ENCODE measurements around the gene PSMC3. TPM values are rescaled to one million over a fixed set of nuclear protein-coding genes. Genes with fewer than 3 reads are reported as not detected.

The PSMC3 gene
- total and polyA plus RNA-seq, 2 of the 13 experiments (the other 11 are each of a cell fraction or from before 2014, with no cell fraction given): 75.8 to 214 TPM

DNA sequence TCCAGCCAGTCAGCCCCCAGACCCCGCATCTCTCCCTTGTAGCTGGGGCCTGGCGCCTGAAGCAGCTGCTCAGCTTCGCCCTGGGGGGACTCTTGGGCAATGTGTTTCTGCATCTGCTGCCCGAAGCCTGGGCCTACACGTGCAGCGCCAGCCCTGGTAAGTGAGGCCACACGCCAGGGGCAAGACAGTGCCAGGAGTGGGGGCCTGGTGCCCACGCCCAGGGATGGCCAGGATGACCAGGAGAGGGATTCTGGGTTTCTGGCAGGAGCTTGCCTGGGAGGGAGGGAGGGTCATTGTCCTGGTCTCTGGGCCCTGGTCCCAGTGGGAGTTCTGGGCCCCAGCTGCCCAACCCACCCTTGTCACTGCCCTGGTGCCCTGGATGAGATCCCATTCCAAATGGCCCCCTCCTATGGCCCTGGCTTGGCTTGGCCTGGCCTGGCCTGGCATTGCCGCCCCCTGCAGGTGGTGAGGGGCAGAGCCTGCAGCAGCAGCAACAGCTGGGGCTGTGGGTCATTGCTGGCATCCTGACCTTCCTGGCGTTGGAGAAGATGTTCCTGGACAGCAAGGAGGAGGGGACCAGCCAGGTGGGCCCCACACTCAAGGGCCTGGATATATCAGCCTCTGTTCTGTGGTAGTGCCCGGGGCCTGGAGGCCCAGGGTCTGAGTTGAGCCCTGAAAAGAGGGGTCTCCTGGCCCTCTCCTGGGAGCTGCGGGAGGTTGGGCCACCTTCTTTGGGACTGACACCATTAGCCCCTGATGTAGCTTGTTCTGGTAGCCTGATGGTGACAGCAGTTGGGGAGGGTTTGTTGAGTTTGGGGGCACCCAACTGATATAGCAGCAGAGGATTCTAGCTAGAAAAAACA is 14.1 kb downstream of the PSMC3 start (continued):
- TF ChIP-seq, protein P1, sequence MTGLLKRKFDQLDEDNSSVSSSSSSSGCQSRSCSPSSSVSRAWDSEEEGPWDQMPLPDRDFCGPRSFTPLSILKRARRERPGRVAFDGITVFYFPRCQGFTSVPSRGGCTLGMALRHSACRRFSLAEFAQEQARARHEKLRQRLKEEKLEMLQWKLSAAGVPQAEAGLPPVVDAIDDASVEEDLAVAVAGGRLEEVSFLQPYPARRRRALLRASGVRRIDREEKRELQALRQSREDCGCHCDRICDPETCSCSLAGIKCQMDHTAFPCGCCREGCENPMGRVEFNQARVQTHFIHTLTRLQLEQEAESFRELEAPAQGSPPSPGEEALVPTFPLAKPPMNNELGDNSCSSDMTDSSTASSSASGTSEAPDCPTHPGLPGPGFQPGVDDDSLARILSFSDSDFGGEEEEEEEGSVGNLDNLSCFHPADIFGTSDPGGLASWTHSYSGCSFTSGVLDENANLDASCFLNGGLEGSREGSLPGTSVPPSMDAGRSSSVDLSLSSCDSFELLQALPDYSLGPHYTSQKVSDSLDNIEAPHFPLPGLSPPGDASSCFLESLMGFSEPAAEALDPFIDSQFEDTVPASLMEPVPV (CRISPR knock-in tag; IDR thresholded peaks at IDR 0.05): no peak
- TF ChIP-seq, protein P2, sequence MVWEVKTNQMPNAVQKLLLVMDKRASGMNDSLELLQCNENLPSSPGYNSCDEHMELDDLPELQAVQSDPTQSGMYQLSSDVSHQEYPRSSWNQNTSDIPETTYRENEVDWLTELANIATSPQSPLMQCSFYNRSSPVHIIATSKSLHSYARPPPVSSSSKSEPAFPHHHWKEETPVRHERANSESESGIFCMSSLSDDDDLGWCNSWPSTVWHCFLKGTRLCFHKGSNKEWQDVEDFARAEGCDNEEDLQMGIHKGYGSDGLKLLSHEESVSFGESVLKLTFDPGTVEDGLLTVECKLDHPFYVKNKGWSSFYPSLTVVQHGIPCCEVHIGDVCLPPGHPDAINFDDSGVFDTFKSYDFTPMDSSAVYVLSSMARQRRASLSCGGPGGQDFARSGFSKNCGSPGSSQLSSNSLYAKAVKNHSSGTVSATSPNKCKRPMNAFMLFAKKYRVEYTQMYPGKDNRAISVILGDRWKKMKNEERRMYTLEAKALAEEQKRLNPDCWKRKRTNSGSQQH (CRISPR knock-in tag; IDR thresholded peaks at IDR 0.05; ENCODE audit: low read depth): no peak
- TF ChIP-seq RORA (CRISPR knock-in tag; IDR thresholded peaks at IDR 0.05): no peak
- TF ChIP-seq FOXO1 (CRISPR knock-in tag; IDR thresholded peaks at IDR 0.05): peak; percentile 35; the same call in 1 of the 2 replicates
- TF ChIP-seq ZNF550 (CRISPR knock-in tag; IDR thresholded peaks at IDR 0.05; ENCODE audit: borderline replicate concordance): no peak
- TF ChIP-seq SOX6 (IDR thresholded peaks at IDR 0.05): no peak
- TF ChIP-seq SOX6 (CRISPR knock-in tag; IDR thresholded peaks at IDR 0.05): no peak
- TF ChIP-seq, protein P3, sequence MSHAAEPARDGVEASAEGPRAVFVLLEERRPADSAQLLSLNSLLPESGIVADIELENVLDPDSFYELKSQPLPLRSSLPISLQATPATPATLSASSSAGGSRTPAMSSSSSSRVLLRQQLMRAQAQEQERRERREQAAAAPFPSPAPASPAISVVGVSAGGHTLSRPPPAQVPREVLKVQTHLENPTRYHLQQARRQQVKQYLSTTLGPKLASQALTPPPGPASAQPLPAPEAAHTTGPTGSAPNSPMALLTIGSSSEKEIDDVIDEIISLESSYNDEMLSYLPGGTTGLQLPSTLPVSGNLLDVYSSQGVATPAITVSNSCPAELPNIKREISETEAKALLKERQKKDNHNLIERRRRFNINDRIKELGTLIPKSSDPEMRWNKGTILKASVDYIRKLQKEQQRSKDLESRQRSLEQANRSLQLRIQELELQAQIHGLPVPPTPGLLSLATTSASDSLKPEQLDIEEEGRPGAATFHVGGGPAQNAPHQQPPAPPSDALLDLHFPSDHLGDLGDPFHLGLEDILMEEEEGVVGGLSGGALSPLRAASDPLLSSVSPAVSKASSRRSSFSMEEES (CRISPR knock-in tag; IDR thresholded peaks at IDR 0.05): no peak
- TF ChIP-seq MEIS2 (CRISPR knock-in tag; IDR thresholded peaks at IDR 0.05): no peak
- TF ChIP-seq, protein P4, sequence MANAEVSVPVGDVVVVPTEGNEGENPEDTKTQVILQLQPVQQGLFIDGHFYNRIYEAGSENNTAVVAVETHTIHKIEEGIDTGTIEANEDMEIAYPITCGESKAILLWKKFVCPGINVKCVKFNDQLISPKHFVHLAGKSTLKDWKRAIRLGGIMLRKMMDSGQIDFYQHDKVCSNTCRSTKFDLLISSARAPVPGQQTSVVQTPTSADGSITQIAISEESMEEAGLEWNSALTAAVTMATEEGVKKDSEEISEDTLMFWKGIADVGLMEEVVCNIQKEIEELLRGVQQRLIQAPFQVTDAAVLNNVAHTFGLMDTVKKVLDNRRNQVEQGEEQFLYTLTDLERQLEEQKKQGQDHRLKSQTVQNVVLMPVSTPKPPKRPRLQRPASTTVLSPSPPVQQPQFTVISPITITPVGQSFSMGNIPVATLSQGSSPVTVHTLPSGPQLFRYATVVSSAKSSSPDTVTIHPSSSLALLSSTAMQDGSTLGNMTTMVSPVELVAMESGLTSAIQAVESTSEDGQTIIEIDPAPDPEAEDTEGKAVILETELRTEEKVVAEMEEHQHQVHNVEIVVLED (CRISPR knock-in tag; IDR thresholded peaks at IDR 0.05; ENCODE audit: borderline replicate concordance): no peak
- TF ChIP-seq ZNF788 (CRISPR knock-in tag; IDR thresholded peaks at IDR 0.05; ENCODE audit: borderline replicate concordance): peak; percentile 45; the same call in 1 of the 2 replicates
- no peak for TF ChIP-seq IKZF4 (CRISPR knock-in tag; IDR thresholded peaks at IDR 0.05; ENCODE audit: borderline replicate concordance, low read depth, not compliant biosample characterization)
- no peak for TF ChIP-seq ZMAT3 (CRISPR knock-in tag; conservative IDR thresholded peaks at IDR 0.05)
- no peak for TF ChIP-seq GATAD2A (CRISPR knock-in tag; IDR thresholded peaks at IDR 0.05)
- no peak for TF ChIP-seq ZNF343 (CRISPR knock-in tag; IDR thresholded peaks at IDR 0.05)
- no peak for TF ChIP-seq ZFP1 (CRISPR knock-in tag; IDR thresholded peaks at IDR 0.05)
- TF ChIP-seq TEAD3 (CRISPR knock-in tag; optimal IDR thresholded peaks at IDR 0.05; ENCODE audit: borderline replicate concordance): peak; percentile 32
- TF ChIP-seq SIX4 (CRISPR knock-in tag; IDR thresholded peaks at IDR 0.05): no peak
- no peak for TF ChIP-seq MBNL3 (CRISPR knock-in tag; conservative IDR thresholded peaks at IDR 0.05)
- TF ChIP-seq NR2F1 (CRISPR knock-in tag; IDR thresholded peaks at IDR 0.05): no peak
- no peak for TF ChIP-seq ZNF468 (CRISPR knock-in tag; IDR thresholded peaks at IDR 0.05)
- TF ChIP-seq ZNF839 (CRISPR knock-in tag; IDR thresholded peaks at IDR 0.05; ENCODE audit: borderline replicate concordance): no peak
